Measurements from ENCODE around the gene ADAM22.

Gene ADAM22

GRCh38 chr7:87961754-87962153 lies 27.7 kb downstream of the ADAM22 start:
- no peak for DNase-seq

DNA sequence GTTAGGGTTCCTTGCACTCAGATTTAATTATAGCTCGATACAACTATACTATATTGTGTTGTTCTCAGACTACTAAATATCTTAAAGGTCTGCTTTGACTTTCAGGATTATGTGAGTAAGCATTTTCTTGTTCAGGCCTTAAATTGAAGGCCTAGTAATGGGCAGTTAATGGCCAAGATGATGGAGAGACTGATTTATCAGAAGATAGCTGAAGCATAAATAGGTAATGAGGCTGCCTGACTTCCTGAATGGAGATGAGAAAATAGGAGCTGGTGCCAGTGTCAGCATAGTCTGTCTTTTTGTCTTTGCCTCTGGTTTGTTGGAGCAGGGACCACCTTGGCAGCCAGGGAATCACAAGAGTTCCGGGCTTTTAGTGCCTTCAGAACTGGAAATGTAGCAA lies 32.2 kb downstream of the ADAM22 start:
- no peak for DNase-seq

GRCh38 chr7:87968021-87968420 lies 34.0 kb downstream of the ADAM22 start:
- DNase-seq, result no peak

- DNase-seq, result no peak
Measured at GRCh38 chr7:87982116-87982515, 48.1 kb downstream of the ADAM22 start.

DNA sequence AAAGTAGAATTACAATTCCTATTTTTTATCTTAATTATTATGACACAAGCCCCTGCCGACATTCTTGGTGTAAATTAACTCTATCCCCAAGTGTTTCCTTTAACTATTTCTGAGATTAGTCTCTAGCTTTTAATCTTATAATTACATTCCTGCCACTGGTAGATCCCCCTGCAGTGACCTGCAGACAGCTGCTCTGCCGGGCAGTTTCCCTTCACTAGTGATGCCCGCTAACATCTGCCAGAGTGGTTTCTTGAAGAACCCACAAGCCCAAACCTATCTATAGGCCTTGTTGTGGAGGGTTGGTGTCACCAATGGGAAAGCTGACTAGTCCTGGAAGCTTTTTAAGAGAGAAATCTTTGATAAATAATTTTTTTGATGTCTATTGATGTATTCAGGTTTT lies 50.0 kb downstream of the ADAM22 start:
- no peak for DNase-seq

DNA sequence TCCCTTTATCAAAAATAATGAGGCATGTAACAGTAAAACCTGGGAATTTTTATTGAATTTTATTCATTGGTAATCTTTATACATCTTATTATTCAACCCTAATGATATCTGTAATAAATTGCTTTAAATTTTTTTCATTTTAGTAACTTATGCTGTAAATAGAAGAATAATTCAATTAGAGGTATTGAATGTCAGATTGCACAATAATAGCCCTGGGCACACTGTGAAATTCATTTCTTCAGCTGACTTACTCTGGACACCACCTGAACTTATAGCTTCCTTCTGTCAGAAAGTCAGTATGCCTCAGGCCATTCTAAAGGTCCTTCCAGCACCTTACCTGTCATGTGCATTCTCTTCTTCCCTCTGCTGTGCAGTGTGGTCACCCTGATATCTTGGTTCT lies 59.2 kb downstream of the ADAM22 start:
- DNase-seq, result no peak

GRCh38 chr7:87999261-87999660 lies 65.2 kb downstream of the ADAM22 start:
- DNase-seq, result no peak

GRCh38 chr7:88001744-88002530 lies 67.9 kb downstream of the ADAM22 start:
- DNase-seq, result no peak

- no peak for DNase-seq
Measured at GRCh38 chr7:88002617-88003016, 68.6 kb downstream of the ADAM22 start.

DNA sequence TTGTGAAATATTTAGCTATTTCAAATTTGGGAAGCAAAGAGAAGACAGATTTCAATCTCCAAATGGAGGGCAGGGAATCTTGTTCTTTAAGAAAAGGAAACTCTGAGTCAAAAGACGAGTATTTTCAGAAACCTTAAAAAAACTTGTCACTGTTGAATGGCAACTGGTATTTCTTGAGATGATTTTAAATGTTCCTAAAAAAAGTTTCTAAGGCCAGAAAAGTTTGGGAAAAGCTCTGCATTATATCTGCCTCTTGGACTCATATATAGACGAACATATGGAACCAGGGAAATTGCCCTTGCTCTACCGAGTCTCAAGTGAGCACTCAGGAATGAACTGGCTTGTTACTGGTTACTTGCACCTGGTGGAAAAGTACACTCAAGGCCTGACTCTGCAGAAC lies 69.5 kb downstream of the ADAM22 start:
- no peak for DNase-seq

DNA sequence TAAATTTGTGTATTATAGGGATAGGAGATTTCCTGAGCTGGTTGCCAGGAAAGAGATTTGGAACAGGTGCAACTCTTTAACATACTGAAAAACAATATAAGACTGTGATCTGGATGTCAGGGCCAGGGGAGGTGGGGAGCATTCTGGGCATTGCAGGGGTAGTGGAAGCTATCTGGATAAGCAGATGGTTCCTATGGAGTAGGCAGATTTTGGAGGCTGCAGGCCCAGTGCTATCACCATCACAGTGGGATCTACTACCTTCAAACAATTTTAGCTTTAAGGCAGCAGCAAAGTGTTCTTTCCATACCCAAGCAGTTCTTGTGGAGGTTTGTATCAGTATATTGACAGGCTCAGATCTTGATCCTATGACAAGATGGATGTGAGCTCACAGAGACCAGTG lies 71.1 kb downstream of the ADAM22 start:
- DNase-seq, result no peak

DNA sequence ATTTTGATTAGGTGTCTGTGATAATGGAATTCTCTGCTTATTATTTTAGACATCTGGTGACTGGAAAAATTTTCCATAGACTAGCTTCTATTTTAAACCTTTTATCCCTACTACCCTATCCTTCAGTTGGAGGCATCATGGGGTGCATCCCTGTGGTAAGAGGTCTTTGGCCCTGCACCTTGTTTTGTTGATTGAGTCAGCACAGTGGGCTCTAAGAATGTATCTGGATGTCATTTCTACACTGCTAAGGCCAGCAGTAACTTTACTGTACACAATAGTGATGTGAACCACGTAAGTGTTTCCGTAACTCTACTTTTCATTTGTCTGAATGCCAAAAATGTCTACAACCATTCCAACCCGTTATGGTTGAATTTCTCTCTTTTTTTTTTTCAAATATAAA lies 75.6 kb downstream of the ADAM22 start:
- no peak for DNase-seq

GRCh38 chr7:88012086-88012485 lies 78.0 kb downstream of the ADAM22 start:
- no peak for DNase-seq

DNA sequence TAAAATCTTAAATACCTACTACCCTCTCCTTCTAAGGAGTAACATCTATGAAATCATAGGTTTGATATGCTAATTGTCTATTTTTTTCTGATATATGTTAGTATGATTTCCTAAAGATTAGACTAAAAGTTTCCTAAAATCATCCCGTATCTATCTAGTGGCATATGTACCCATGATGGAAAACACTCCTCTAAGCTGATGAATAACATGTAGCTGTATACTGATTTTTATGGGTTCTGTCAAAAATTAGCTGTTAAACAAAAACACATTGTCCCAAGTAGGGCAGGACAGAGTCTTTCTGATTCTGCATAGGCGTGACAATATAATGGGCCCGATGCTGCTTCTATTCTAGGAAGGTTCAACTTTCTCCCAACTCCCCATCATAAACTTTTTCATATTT lies 79.9 kb downstream of the ADAM22 start:
- no peak for DNase-seq

GRCh38 chr7:88014581-88014980 lies 80.5 kb downstream of the ADAM22 start:
- DNase-seq, result no peak

DNA sequence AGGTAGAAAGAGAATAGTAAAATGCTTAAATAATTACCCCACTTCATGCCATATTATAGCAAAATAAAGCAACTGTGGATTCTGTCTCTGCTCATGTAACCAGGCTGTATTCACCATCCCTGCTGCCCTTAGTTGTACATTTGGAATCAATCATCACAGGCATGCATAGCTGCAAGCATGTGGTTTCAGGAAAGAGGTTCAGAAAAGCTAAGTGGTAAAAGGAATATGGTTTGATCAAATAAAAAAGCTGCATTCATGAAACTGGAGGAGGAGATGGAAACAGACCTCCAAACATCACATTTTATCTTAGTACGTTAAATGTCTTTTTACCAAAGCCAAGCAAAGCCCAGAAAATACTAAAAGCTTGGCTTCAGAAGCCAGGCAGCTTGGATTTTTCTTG lies 81.3 kb downstream of the ADAM22 start:
- no peak for DNase-seq

GRCh38 chr7:88018501-88018900 lies 84.5 kb downstream of the ADAM22 start:
- DNase-seq, result no peak

DNA sequence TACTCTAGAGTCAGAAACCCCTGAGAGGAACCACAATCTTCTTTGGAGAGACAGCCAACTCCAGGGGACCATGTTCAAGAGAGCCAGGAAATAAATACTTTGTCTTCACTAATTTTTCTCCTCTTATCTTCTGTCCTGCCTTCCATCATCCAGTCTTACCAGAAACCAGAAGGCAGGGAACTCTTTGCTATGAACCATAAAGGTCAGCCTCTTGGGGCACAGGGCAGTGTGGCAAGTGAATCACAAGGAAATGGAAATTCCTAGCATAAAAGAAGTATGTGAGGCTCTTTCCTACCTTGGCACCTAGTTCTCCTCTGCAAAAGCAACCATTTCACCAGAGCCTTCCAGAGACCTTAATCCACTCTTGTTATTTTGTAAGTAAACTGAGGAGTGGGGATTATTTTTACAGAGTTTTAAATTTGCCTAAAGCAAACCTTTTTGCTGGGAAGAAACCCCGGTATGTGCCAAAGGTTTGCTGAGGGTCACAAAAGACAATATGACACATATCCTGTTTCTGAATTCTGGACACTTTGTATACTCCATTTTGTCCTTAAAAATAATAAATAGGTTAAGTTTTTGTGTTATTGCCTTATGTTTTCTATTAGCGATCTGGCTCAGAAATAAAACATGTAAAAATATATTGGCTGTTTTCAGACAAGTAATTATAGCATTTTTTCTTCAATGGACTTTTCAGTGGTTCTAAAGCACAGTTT lies 87.1 kb downstream of the ADAM22 start:
- no peak for DNase-seq

DNA sequence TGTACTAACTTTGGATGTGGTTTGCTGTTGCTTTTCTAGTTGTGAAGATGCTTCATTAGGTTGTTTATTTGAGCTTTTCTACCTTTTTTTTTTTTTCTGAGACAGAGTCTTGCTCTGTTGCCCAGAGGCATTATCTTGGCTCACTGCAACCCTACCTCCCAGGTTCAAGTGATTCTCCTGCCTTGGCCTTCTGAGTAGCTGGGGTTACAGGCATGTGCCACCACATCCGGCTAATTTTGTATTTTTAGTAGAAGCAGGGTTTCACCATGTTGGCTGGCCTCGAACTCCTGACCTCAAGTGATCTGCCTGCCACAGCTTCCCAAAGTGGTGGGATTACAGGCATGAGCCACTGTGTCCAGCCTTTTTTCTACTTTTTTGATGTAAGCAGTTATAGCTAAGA lies 93.7 kb downstream of the ADAM22 start:
- no peak for DNase-seq

- no peak for DNase-seq
Measured at GRCh38 chr7:88034083-88034695, 100.1 kb downstream of the ADAM22 start.

- DNase-seq, result no peak
Measured at GRCh38 chr7:88037050-88037449, 103.0 kb downstream of the ADAM22 start.

GRCh38 chr7:88040694-88041093 lies 106.6 kb downstream of the ADAM22 start:
- no peak for DNase-seq

DNA sequence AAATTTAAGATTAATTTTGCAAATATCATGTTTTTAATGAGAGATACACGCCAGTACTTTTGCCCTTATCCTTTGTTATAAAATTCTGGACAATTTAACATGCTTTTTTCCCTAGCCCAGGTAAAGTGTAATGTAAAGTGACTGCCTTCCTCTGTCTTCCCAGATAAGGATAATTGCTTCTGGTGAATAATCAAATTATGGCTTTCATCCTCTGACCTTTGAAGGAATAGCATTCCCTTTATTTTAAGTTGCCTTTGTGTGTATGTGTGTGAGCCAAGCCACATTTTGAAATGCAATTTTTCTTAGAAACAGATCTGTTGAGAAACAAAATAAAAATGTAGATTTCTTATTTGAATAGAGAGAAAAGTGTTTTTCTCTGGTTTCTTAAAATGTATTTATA lies 107.5 kb downstream of the ADAM22 start:
- DNase-seq, result no peak

DNA sequence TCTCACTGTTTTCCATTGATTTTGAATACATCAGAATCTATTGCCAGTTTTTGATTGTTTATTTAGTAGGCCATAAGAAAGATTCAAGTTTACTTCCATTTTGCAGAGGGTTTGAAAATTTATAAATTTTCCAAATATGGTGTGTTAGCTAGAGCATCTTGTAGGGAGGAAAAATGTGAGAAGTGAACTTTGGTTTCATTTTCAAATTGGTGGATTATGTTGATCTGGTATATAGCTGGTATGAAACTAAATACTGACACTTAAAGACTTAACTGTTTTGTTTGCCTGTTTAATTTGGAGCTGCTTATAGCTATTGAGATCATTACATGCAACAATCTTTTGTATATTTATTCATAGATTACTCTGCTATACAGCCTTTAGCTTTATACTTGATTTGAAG lies 108.1 kb downstream of the ADAM22 start:
- no peak for DNase-seq
